GM19099 (cell line): ENCODE results near the gene SYTL2.

Source experiments
- POLR2A ChIP-seq: IDR thresholded peaks from 3 replicates; pipeline ENCODE4 v1.6.1; 2011; ENCODE audit warnings: low read depth; ENCODE audit not compliant: insufficient read length; ENCODE audit errors: extremely low read depth

Gene SYTL2

DNA sequence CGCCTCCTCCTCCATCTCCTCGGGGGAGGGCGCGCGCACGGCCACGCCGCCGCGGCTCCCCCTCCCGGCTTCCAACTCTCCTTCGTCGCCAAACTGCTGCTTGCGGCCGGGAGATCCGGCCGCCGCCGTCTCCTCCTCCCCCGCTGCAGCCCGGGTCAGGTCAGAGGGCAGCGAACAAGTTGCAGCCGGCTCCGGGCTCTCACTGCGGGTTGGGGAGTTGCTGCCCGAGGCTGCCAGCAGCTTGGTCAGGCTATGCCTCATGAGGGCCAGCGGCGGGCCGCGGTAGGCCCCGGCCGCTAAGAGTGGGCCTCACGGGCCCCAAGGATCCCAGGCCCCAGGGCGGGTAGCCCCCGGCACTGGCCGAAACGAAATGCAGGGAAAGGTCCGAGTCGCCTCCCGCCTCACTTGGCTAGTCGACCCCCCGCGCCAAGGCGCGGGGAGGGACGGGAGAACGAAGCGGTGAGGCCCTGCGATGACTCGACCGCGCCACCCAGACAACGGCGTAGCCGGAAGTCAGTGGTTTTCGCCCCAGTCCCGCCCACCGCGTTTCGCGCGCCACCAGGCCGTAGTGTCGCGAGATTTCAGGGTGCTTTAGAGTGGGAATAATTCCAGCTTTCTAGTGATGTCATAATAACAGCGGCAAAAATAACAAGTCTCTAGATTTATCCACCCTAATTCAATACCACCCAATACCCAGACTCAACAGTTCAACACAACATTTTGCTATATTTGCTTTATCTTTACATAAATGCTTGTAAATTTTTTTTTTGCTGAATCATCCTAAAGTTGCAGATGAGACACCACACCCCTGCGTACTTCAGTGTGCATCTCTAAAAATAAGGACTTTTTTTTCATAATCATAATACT lies 146.1 kb downstream of the SYTL2 start, which contains the start of gene CREBZF:
TSS of gene CREBZF (minus strand) at position 515 of the 867 bp plus-strand sequence. CDS start at position 261, 254 bp downstream.
- peak; percentile 92 for TF ChIP-seq POLR2A

- TF ChIP-seq POLR2A: peak; percentile 62
Measured at GRCh38 chr11:85663753-85664614, 147.0 kb downstream of the SYTL2 start.

GRCh38 chr11:85663080-85663752 lies 147.7 kb downstream of the SYTL2 start:
- no peak for TF ChIP-seq POLR2A

DNA sequence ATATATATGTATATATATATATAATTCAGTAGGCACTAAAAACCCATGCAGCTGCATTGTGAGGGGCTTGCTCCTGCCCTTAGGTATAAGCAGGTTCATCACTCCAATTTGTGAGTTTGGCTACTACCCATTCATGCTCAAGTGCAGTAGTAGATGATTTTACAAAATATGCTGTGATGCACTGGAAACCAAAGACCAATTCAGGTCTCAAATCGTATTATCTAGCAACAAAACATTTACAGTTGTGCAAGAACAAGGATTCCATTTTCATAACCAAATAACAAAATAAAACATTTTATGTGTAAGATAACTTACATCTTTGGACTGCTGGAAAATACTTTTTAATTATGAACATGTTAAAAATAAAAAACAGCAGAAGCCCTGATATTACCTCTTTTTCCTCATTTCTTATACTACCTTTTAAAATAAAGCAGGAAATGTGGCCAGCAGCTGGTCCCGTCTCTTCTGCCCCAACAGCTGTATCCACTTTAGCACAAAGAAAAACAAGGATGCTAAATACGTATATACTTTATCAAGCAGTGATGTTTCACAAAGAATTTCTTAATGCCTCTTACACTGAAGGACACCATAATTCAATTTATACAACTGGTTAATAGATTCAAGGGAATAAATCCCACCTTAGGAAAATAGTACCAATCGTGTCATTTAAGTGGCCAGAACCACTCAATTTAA lies 148.8 kb downstream of the SYTL2 start:
- TF ChIP-seq POLR2A: no peak

- TF ChIP-seq POLR2A: no peak
Measured at GRCh38 chr11:85658180-85658579, 152.8 kb downstream of the SYTL2 start.

GRCh38 chr11:85656777-85657176 lies 154.2 kb downstream of the SYTL2 start:
- no peak for TF ChIP-seq POLR2A

GRCh38 chr11:85652786-85653447 lies 158.0 kb downstream of the SYTL2 start:
- no peak for TF ChIP-seq POLR2A

- TF ChIP-seq POLR2A: no peak
Measured at GRCh38 chr11:85651118-85651517, 159.8 kb downstream of the SYTL2 start.

- peak; percentile 97 for TF ChIP-seq POLR2A
Measured at GRCh38 chr11:85647604-85648299, 163.2 kb downstream of the SYTL2 start, which contains the start of gene TMEM126A. Gene TMEM126A, plus strand, starts transcription at chr11:85647967. Its CDS starts 2,289 bp downstream, at chr11:85650256.

DNA sequence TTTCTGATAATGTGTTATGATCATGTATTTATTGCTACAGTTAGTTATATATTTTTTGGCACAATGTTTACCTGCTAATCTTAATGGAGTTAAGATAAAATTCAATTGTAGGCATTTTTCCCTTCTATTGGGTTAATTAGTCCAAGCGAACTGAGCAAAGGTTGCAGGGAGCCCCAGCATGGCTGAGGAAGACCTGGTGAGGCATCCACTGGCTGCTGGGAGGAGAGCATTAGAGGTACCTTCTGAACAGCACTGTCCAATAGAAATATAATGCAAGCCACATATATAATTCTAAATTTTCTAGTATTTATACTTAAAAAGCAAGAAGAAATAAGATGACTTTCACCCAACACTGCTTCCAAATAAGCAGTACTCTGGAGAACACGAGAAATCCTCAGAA lies 163.9 kb downstream of the SYTL2 start:
- TF ChIP-seq POLR2A: no peak
